Measurements from ENCODE around the gene CERS6. TPM values are rescaled to one million over a fixed set of nuclear protein-coding genes. Genes with fewer than 3 reads are reported as not detected.
"Not testable (repeated sequence)": the region's sequence is repeated elsewhere in the genome, so short reads cannot be mapped to it uniquely, and the experiment has no call there.

CERS6 gene
- 10 to 100 TPM; 36.4 to 46.4 (median 44.8) TPM for total RNA-seq

- intact Hi-C loops (cut with DNase I; ENCODE audit: low total_unique reads) = no loop called here
- H3K4me3 ChIP-seq = peak within 1 kb of the TSS; percentile 90 to 93 (median 92)
- H3K36me3 ChIP-seq = no peaks in the 10 kb centered on the region
- peak within 1 kb of the TSS; percentile 83 to 92 for H3K27ac ChIP-seq
- TF ChIP-seq POLR2A (IDR thresholded peaks at IDR 0.05) = peak; percentile 21
- TF ChIP-seq, protein P1, sequence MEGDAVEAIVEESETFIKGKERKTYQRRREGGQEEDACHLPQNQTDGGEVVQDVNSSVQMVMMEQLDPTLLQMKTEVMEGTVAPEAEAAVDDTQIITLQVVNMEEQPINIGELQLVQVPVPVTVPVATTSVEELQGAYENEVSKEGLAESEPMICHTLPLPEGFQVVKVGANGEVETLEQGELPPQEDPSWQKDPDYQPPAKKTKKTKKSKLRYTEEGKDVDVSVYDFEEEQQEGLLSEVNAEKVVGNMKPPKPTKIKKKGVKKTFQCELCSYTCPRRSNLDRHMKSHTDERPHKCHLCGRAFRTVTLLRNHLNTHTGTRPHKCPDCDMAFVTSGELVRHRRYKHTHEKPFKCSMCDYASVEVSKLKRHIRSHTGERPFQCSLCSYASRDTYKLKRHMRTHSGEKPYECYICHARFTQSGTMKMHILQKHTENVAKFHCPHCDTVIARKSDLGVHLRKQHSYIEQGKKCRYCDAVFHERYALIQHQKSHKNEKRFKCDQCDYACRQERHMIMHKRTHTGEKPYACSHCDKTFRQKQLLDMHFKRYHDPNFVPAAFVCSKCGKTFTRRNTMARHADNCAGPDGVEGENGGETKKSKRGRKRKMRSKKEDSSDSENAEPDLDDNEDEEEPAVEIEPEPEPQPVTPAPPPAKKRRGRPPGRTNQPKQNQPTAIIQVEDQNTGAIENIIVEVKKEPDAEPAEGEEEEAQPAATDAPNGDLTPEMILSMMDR (IDR thresholded peaks at IDR 0.05) = no peak
- TF ChIP-seq POLR2AphosphoS5 (IDR thresholded peaks at IDR 0.05) = peak in 2 of 3 donors; percentile 54 to 63
- no peaks in the 10 kb centered on the region for H3K27me3 ChIP-seq
- H3K4me1 ChIP-seq = no peaks in the 10 kb centered on the region
- H3K9me3 ChIP-seq = no peaks in the 10 kb centered on the region
- DNase-seq (ENCODE audit: low spot score in 2 of 2) = peak; percentile 91 to 96
Measured at GRCh38 chr2:168455645-168456520, at the start of gene CERS6. Gene CERS6 (plus strand): TSS chr2:168456272. CDS start chr2:168456449, 177 bp downstream.

DNA sequence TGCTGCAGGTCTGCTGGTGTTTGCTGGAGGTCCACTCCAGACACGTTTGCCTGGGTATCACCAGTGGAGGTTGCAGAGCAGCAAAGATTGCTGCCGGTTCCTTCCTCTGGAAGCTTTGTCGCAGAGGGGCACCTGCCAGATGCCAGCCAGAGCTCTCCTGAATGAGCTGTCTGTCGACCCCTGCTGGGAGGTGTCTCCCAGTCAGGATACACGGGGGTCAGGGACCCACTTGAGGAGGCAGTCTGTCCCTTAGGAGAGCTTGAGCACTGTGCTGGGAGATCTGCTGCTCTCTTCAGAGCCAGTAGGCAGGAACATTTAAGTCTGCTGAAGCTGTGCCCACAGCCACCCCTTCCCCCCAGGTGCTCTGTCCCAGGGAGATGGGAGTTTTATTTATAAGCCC is 43.8 kb upstream of the CERS6 start:
- H3K9me3 ChIP-seq; intact Hi-C loops (cut with DNase I; ENCODE audit: low total_unique reads); H3K27ac ChIP-seq; H3K36me3 ChIP-seq; H3K27me3 ChIP-seq; H3K4me1 ChIP-seq; DNase-seq (ENCODE audit: low spot score in 2 of 2); H3K4me3 ChIP-seq: not testable (repeated sequence)

DNA sequence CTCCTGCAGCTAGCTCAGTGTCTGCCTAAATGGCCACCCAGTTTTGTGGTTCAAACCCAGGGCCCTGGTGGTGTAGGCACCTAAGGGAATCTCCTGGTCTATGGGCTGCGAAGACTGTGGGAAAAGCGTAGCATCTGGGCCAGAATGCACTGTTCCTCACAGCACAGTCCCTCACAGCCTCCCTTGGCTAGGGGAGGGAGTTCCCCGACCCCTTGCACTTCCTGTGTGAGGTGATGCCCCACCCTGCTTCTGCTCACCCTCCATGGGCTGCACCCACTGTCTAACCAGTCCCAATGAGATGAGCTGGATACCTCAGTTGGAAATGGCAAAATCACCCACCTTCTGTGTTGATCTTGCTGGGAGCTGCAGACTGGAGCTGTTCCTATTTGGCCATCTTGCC is 43.0 kb upstream of the CERS6 start:
- H3K4me3 ChIP-seq; H3K27me3 ChIP-seq; DNase-seq (ENCODE audit: low spot score in 2 of 2); intact Hi-C loops (cut with DNase I; ENCODE audit: low total_unique reads); H3K27ac ChIP-seq; H3K4me1 ChIP-seq; H3K9me3 ChIP-seq; H3K36me3 ChIP-seq: not testable (repeated sequence)

DNA sequence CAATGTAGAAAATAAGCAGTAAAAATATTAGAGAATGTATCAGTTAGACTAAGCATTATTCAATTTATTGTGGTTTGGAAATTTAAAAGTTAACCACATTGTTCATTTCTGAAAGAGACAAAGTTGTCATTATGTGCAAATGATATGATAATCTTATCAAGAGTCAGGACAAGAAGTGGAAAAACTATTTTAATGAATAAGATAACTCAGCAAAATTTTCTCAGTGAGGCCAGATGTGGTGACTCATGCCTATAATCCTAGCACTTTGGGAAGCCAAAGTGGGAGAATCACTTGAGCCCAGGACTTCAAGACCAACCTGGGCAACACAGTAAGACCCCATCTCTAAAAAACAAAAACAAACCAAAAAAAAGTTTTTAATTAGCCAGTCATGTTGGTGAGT is 39.5 kb upstream of the CERS6 start:
- Histone ChIP-seq H3K27ac (no peak overlapping the region), H3K9me3 (no peaks in the 10 kb centered on the region), H3K27me3 (no peaks in the 10 kb centered on the region), H3K4me1 (no peaks in the 10 kb centered on the region), H3K4me3 (no peak overlapping the region), H3K36me3 (no peaks in the 10 kb centered on the region)
- TF ChIP-seq POLR2AphosphoS5 (IDR thresholded peaks at IDR 0.05) (no peak), POLR2A (IDR thresholded peaks at IDR 0.05) (no peak)
- TF ChIP-seq, protein P1 (IDR thresholded peaks at IDR 0.05) = no peak
- intact Hi-C loops (cut with DNase I; ENCODE audit: low total_unique reads) = no loop called here
- no peak for DNase-seq (ENCODE audit: low spot score in 2 of 2)

GRCh38 chr2:168422584-168422983 is 33.5 kb upstream of the CERS6 start:
- Histone ChIP-seq H3K4me1 (no peaks in the 10 kb centered on the region), H3K4me3 (no peak overlapping the region), H3K27me3 (no peaks in the 10 kb centered on the region), H3K27ac (no peak overlapping the region), H3K36me3 (no peaks in the 10 kb centered on the region), H3K9me3 (no peaks in the 10 kb centered on the region)
- DNase-seq (ENCODE audit: low spot score in 2 of 2) = no peak
- intact Hi-C loops (cut with DNase I; ENCODE audit: low total_unique reads) = no loop called here
- TF ChIP-seq, protein P1 (IDR thresholded peaks at IDR 0.05) = no peak
- TF ChIP-seq POLR2AphosphoS5 (IDR thresholded peaks at IDR 0.05) (no peak), POLR2A (IDR thresholded peaks at IDR 0.05) (no peak)

- no peaks in the 10 kb centered on the region for H3K4me1 ChIP-seq
- no peak overlapping the region for H3K27ac ChIP-seq
- no peak for DNase-seq (ENCODE audit: low spot score in 2 of 2)
- TF ChIP-seq POLR2AphosphoS5 (IDR thresholded peaks at IDR 0.05) (no peak), POLR2A (IDR thresholded peaks at IDR 0.05) (no peak)
- TF ChIP-seq, protein P1 (IDR thresholded peaks at IDR 0.05) = no peak
- H3K27me3 ChIP-seq = no peaks in the 10 kb centered on the region
- no peak overlapping the region for H3K4me3 ChIP-seq
- no peaks in the 10 kb centered on the region for H3K36me3 ChIP-seq
- intact Hi-C loops (cut with DNase I; ENCODE audit: low total_unique reads) = no loop called here
- no peaks in the 10 kb centered on the region for H3K9me3 ChIP-seq
Measured at GRCh38 chr2:168424112-168424951, 31.7 kb upstream of the CERS6 start.

Measured in breast epithelium (tissue), 4 donors.